HepG2 (cell line): ENCODE results near the gene POLR1C. TPM values are rescaled to one million over a fixed set of nuclear protein-coding genes. Genes with fewer than 3 reads are reported as not detected.

Experiments used
- CEBPB ChIP-seq: IDR thresholded peaks from 2 replicates; pipeline ENCODE4 v1.6.1; 2011; ENCODE audit warnings: low read depth, low read length, improper control_type of control experiment, borderline replicate concordance
- ISL2 ChIP-seq: sonication (generic); formaldehyde crosslinking; IDR thresholded peaks from 2 replicates; pipeline ENCODE4 v1.5.0; 2020; ENCODE audit warnings: missing genetic modification reagents
- KIAA2018 ChIP-seq: sonication (generic); formaldehyde crosslinking; IDR thresholded peaks from 2 replicates; pipeline ENCODE4 v1.5.0; 2020; ENCODE audit warnings: mild to moderate bottlenecking, missing genetic modification reagents, borderline replicate concordance
- MIER2 ChIP-seq: IDR thresholded peaks from 2 replicates; pipeline ENCODE4 v1.6.1; 2016; ENCODE audit warnings: missing biosample characterization, missing genetic modification reagents
- NFRKB ChIP-seq: fragments of 450-650 bp; IDR thresholded peaks from 2 replicates; pipeline ENCODE4 v1.6.1; 2017
- PHF8 ChIP-seq: sonication (generic); formaldehyde crosslinking; IDR thresholded peaks from 2 replicates; pipeline ENCODE4 v1.5.0; 2020; ENCODE audit warnings: missing genetic modification reagents
- TAF1 ChIP-seq: sonication (generic); formaldehyde crosslinking; IDR thresholded peaks from 2 replicates; pipeline ENCODE4 v1.4.0; 2020; ENCODE audit warnings: missing genetic modification reagents
- ZNF136 ChIP-seq: sonication (generic); formaldehyde crosslinking; IDR thresholded peaks from 2 replicates; pipeline ENCODE4 v1.8.1; 2022; ENCODE audit warnings: low read depth, mild to moderate bottlenecking, moderate library complexity, missing genetic modification reagents
- ZNF142 ChIP-seq: sonication (generic); formaldehyde crosslinking; IDR thresholded peaks from 2 replicates; pipeline ENCODE4 v1.4.0; 2020; ENCODE audit warnings: missing genetic modification reagents
- ZNF510 ChIP-seq: sonication (generic); formaldehyde crosslinking; IDR thresholded peaks from 2 replicates; pipeline ENCODE4 v1.4.0; 2020; ENCODE audit warnings: low read depth, mild to moderate bottlenecking, missing genetic modification reagents
- polyA plus RNA-seq, 8 experiments: library from polyadenylated mRNA; depleted of rRNA in 3 of 8; stranded (reverse) in 7 of 8; unstranded in 1 of 8; fragments of >200 nt; fragmentation: Illumina TruSeq in 4 of 8; extraction: Trizol in 4 of 8; gene quantifications; 2 replicates each; pipeline versions ENCODE4 v1.2.1 to v1.2.3, GENCODE V29; 2011 to 2016; ENCODE audit warnings: low read depth in 4 of 8, missing spikeins in 1 of 8, mixed read lengths in 1 of 8; ENCODE audit not compliant: insufficient read depth in 1 of 8
- total RNA-seq, 5 experiments: library from RNA; depleted of rRNA; stranded (reverse); fragments of >200 nt; fragmentation: Illumina TruSeq; extraction: Trizol; gene quantifications; 2 replicates each; pipeline ENCODE4 v1.2.3, GENCODE V29; 2016; ENCODE audit warnings: low read depth in 1 of 5

Gene POLR1C
- total and polyA plus RNA-seq, 2 of the 13 experiments (the other 11 are each of a cell fraction or from before 2014, with no cell fraction given): 62.6 to 72.2 TPM

GRCh38 chr6:43477235-43478007 lies 39.5 kb upstream of the POLR1C start, which contains the start of gene TJAP1 (continued):
- TF ChIP-seq ZNF510 (CRISPR knock-in tag) (peak; percentile 93; the same call in 1 of the 2 replicates), ISL2 (CRISPR knock-in tag) (no peak; the same call in none of the 2 replicates), TAF1 (CRISPR knock-in tag) (peak; percentile 88), KIAA2018 (CRISPR knock-in tag) (no peak), ZNF136 (no peak), NFRKB (peak; percentile 48; the same call in 1 of the 2 replicates), MIER2 (CRISPR knock-in tag) (no peak), CEBPB (no peak), PHF8 (CRISPR knock-in tag) (peak; percentile 89), ZNF142 (CRISPR knock-in tag) (no peak)
